Activated naive CD4-positive, alpha-beta T cell (primary cell): ENCODE results near the gene SERPINE2.

Source experiments
- DNase-seq, 4 experiments: peaks; one replicate each; lab custom pipeline; 2025; lab: John Stamatoyannopoulos, UW

The SERPINE2 gene

DNA sequence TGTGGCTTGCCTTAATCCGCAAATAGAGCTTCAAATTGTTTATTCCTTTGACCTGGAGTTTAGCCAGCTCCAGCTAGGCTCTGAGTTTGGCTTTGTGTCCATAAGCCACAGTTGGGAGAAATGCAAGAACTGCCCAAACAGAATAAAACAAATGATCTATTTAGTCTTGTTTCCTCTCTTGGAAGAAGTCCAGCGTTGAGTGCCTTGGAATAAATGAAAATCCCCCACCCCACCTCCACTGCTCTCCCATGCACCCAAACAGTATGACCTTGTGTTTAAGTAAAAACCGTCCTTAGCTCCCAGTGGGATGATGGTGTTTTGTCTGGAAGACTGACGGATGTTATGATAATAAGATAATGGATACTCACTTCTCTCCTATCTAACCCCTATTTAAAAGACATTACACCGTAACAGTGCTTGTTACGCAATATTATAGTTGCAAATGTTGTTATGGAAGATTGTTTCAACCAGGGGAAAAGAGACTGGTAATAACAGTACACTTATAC lies 3.2 kb upstream of the SERPINE2 start:
- DNase-seq = no peak

DNA sequence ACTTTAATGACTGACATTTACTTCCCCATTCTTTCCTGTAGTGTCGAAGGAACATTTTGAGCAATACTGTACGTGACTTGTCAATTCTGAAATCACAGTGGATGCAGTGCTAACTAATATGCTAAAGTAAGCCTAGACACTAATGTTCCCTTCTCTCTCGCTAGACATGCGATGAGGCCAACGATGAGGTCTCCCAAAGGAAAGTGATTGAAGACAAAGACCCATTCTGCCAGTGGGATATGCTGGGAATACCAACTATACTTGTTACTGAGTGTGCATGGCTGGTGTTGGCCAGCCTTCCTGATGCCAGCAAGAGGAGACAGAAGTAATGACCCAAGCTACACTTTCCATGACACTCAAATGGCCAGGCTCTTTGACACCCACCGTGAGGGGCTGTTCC lies 2.5 kb upstream of the SERPINE2 start:
- no peak for DNase-seq

DNA sequence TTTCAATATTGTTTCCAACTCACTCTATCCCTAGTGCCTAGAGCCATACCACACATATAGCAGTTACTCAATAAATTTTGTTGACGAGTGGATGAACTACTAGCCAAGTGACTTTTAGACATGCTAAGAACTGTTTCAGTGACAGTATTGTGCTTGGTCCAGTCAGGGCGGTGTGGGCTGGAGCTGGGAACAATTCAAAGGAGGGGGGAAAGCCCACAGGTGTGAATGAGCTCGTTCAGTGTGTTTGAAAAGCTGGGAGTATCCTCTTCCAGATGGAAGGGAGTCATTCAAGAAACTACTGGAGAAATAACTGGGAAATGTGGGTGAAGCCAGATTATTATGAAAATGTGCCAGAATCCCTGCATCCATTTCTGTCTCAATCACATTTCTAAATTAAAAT lies 1.7 kb upstream of the SERPINE2 start:
- no peak for DNase-seq

DNA sequence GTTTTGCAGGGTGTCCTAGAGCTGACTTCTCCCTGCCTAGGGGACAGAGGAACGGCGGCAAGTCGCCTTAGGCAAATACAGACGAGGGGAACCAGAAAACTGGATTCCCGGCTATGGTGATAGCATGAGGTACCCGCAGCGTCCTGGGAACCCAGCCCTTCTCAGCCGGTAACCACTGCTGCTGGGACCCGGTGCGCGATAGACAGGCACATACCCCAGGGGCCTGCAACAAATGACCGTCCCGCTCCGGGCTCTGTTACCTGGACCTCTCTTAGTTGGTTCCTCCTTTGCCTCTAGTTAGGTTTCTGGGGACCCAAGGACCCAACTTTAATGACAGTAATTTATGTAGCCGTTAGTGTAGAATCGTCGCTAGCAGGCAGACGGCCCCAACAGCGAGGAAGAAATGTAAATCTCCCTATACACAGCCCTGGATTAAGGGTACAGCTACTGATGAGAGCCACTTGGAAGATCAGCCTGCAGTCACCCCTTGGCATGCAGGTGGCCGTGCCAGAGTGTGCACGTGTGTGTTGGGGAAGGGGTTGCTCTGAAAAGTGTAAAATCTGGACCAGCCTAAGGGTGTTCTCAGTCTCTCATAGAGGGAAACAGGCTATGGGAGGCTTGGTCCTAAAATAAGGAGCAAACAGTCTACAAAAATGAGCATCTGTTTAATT lies 819 bp upstream of the SERPINE2 start:
- no peak for DNase-seq

DNA sequence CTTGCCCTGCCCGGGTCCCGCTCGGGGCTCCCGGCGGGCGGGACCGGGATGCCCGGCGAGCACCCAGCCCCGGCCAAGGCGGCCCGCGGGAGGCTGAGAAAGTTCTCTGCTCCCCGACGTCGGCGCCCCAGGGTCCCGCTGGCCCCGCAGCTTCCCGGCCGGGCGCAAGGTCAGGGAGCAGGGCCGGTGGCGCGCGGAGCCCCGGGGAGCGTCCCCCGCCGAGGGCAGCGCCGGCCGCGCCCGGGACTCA lies 331 bp downstream of the SERPINE2 start:
- no peak for DNase-seq

DNA sequence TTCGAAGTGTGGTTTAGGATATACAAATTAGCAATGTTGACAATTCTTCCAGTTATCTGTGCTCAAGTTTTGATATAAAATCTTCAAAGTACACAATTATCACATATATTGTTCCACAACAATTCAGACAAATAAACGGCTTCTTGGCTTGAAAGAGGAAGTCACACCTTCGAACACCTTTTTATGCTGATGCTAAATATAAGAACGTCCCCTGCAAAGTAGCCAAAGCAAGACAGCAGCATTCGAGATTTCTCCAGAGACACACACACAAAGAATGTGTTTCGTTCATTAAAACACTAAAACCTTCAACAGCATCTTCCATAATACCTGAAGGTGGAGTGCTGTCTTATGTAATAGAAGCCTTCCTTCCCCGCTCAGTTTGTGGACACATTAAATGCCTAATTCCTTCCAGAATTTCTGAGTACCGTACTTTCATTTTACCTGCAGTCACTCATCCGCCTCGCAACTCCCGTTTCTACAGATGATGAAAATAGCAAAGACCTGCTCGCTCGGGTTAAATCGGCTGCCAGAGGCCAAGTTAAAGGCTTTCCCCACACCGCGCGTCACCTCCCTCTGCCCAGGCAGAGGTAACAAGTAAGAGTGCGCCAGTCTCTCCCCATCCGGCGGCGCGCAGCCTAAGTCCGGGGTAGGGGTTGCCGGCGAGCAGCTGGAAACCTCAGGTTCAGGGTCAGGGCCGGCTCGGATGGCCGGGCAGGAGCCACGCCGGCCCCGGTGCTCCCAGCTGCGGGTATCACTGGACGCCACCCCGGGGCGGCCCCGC lies 847 bp downstream of the SERPINE2 start:
- peak; percentile 9 to 44 (median 14) for DNase-seq

DNA sequence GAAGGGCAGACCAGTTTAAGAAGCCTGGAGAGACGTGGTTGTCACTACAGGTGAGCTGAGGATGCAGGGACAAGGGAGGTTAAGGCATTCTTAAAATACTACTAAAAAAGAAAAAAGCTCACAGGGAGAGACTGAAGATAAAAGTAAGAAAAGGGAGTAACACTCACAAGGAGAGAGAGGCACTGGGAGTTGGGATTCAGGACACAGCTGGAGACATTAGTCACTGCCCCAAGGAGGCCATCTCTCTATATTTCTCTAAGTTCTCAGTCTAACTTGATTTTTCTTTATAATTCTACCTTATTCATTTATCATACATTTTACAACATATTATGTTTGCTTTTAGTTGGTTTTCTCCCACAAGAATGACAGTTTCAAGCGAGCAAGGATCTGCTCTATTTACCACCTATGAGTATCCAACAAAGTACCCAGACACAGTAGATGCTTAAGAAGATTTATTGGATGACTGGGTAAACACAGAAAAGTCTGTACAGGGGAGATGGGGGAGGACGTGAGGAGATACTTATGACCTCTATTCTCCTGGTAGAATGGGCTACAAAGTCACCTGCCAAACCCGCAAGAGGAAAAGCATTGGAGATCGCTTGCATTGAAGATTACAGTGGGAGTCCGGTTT lies 2.2 kb downstream of the SERPINE2 start:
- DNase-seq = no peak

DNA sequence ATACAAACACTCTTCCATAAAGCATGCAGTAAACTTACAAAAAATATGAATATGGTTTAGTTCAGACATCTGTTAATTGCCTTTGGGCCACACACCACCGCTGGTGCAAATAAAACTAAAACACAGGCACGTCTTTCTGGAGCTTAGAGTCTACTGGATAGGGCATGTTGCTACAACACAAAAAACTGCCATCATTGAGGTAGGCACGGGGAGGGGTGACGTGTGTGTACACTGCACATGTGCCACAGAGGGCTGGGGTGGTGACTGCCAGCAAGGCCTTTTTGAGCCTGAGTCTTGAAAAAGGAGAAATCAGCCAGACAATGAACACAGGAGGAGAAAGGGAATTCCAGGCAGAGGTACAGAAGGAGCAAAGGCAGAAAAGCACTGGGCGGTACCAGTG lies 5.1 kb downstream of the SERPINE2 start:
- no peak for DNase-seq

DNA sequence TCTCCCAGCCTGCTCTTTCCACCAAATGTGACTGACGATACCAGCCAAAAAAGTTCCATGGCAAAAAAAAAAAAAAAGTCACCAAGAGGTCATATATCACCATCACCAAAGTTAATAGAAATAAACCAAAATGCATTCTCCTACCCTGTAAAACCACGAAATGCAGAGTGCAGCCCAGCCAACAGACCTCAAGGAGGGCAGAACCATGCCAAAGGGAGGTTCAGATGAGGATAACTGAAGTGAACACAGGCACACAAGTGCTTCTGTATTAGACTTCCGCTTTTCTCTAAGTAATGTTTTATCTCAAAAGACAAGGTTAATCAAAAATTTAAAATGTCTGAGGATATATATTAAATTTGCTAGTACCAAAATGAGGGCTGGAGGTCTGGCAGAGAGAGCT lies 5.5 kb downstream of the SERPINE2 start:
- no peak for DNase-seq

DNA sequence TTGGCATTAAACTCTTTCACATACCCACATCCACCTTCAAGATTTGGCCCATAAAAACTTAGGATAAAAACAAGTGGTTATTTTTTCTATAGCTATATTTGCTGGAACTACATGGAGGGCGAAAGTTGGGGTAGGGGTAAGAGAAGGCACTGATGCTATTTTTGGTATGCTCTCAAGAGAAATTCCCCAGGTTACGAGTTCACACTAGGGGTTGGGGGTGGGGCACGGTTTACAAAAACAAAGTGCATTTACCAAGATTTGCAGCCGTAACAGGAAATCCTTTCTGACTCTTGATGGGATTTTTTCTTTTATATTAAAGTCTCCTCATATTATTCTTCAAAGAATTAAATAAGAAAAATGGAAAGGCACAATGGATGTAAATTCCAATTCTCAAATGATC lies 6.8 kb downstream of the SERPINE2 start:
- peak in 1 of 4 experiments; percentile 18 for DNase-seq

DNA sequence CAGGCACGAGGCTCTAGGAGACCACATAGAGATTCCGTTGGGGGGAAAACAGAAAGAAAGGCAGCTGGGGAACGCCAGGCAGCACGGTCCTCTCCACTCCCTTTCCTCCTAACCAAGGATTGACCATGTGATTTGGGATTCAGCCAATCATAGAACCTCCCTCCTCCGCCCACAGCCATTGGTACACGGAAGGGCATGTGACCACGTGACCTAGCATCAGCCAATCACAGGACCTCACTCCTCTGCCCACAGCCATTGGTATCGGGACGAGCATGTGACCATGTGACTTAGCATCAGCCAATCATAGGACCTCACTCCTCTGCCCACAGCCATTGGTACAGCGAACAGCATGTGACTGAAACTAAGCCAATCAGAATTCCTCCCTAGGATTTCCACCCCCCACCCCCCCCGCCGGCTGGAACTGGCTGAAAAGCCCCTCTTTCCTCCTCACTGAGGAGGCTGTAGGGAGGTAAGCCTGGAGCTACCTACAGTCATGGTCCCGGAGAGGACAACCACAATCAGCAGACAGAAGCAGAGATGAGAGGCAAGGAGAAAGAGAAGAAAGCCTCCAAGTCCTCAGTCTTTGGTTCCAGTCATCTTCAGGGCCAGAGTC lies 7.6 kb downstream of the SERPINE2 start:
- no peak for DNase-seq

DNA sequence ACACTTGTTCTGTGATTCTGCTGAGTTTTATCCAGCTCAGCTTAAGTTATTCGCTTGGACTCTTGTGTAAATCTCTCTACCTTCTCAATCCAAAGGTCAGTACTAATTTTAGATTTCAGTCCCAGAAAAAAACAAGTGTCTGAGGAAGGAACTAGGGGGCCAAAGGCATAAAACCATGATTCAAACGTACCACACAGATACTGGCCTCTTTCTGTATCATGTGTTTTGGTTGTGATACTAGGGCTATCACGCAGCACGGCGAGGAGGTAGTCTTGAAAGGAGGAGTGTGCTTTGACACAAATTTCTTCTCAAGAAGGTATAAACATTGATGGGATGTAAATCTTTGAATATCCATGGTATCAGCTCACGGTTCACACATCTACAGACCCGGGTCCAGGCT lies 8.3 kb downstream of the SERPINE2 start:
- DNase-seq = no peak

DNA sequence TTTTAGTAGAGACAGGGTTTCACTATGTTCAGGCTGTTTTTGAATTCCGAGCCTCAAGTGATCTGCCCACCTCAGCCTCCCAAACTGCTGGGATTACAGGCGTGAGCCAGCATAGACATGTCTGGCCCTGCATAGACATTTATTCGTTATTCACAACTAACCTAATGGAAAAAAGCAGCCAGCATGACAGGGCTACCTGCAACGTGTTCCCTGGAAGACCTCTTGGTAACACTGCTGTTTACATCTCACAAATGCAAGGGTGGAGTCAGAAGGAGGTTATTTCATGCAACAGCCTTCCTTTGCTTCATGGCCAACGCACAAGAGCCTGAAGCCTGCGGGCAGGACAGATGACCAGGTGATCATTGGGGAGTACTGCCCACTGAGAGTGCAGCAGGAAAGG lies 9.2 kb downstream of the SERPINE2 start:
- DNase-seq = no peak

DNA sequence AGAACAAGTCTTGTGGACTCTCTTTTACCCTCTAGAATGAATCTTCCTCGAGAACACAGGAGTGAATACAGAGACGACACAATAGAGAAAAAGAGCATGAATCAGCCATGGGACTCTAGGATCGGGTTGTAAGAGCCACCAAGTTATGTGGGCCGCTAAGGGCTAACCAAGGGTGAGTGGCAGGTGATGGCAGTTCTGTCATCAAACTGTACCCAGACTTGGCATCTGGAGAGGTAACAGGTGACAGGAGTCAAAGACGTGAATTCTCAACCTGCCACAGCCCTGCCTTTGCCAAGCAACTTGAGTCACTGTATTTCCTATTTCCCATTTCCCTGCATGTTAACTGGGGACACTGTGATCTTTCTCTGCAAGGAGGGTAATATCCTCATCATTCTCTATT lies 11.2 kb downstream of the SERPINE2 start:
- no peak for DNase-seq

DNA sequence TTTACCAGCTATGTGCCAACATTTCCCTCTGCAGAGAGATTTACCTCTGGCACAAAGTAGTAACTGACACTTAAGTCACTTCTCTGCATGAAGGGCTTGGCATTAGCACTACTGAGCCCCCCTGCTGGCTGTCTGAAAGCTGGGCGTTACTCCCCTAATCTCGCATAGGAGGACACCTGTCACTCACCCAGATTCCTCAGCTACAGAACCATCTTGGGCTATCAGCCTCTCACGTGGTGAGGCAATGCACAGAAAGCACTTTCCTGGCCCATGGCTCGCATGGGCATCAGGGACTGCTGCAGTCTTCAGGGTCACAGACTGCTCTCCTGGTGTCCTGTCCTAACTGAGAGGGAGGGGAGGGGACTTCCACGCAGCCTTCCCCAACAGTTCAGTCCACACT lies 12.0 kb downstream of the SERPINE2 start:
- DNase-seq = no peak

DNA sequence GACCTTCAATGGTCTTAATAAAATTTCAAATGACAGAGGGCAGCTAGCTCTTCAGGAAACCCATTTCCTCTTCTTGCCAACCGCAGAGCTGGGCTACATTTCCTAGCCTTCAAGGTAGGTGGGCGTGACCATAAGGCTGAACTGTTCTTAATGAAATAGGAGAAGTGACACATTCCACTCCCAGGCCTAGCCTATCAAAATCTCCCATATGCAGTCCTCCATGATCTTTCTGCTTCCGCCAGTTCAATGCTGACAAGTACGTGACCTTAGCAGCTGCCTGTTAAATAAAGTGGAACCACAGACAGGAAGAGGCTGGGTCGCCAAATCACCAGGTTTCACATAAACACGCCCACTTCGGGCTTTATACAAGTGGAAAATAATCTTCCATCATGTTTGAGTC lies 13.2 kb downstream of the SERPINE2 start:
- peak in 2 of 4 experiments; percentile 11 to 16 for DNase-seq

DNA sequence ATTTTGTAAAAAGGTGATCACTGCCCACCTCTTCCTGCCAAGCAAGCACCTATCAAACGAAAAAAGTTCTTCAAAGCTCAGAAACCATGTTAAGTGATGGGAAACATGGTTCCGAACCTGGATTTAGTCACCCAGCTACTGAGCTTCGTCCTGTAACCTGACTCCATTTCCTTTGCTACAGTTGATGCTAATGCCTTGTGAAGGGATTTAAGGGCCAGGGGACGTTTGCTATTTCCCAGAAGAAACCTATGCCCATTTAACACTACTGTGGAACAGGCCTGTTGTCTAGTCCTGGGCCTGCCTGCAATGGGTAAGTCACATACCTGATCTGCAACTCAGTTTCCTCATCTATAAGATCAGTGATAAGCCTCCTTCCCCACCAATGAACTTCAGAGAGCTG lies 14.8 kb downstream of the SERPINE2 start:
- no peak for DNase-seq

DNA sequence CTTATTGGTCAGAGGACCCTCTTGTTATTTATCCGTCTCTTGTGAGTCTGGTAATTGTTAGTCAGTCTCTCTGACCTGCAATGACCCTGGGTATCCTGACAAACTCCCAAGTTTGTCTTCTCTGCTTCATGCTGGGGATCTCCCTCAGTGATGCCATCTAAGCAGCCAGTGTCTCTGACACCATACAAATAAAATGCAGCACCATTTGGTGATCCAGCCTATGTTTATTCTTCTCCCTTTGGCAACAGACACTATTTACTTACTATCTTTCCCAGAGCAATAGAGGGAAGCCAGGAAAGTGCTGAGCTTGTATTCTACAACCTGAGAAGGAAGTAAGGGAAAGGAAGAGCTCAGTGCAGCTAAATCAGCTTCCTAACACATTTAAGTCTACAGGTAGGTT lies 15.9 kb downstream of the SERPINE2 start:
- no peak for DNase-seq

DNA sequence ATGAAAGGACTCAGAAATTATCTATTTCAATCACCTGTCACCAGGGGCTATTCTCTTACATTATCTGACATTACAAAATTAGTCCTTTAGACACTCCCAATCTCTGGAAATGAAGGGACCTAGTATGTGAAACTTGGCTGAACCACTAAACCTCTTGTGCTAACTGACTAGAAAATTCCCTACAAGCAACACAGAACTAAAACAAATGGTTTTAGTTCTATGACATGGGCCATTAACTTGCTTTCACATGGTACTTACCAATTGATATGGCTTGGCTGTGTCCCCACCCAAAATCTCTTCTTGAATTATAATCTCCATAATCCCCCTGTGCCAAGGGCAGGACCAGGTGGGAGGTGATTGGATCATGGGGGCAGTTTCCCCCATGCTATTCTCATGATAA lies 16.6 kb downstream of the SERPINE2 start:
- DNase-seq = no peak

DNA sequence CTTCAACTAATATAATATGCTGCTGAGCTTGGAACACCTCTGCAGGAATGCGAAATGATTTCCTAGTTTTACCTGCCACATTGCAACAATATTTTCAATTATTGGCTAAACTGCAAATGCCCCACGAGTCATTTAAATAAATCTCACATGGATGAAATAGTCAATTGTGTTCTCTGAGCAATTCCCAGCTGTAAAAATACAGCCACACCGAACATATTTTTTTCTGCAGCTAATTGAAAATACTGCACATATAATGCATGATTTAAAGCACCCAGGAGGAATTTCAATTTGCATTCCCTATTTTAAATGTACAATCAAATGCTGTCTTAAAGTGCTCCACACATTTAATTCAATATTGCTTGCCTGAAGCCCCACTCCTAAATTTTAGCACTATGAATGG lies 18.6 kb downstream of the SERPINE2 start:
- no peak for DNase-seq

DNA sequence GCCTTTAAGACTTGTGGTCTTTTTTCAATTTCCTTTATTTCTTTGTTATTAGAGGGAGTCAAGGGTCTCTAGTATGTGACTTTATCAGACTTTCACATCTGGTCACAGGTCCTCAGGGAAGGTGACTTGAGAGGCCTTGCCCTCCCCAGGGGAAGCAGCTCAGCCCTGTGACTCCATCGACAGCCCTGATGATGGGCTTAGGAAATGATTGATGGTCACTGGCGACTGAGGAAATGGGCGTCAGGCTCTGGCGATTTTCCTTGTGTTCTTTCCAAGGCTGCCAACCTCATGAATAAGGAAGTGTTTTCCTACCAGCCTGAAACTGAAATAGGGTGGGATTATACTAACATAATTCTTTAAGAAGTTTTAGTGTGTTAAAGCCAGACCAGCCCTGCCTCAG lies 21.1 kb downstream of the SERPINE2 start:
- DNase-seq = no peak

DNA sequence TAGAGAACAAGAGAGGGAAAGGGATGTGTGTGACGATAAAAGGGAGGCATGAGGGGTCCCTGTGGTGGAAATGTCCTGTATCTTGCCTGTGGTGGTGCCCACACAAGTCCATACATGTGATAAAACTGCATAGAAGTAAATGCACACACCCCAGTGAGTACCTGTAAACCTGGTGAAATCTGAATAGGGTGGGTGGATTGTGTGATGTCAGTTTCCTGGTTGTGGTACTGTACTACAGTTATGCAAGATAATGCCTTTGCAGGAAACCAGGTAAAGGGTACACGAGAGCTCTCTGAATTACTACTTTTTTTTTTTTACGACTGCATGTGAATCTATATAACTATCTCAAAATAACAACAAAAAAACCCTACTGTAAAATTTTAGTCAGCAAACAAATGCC lies 22.1 kb downstream of the SERPINE2 start:
- no peak for DNase-seq

DNA sequence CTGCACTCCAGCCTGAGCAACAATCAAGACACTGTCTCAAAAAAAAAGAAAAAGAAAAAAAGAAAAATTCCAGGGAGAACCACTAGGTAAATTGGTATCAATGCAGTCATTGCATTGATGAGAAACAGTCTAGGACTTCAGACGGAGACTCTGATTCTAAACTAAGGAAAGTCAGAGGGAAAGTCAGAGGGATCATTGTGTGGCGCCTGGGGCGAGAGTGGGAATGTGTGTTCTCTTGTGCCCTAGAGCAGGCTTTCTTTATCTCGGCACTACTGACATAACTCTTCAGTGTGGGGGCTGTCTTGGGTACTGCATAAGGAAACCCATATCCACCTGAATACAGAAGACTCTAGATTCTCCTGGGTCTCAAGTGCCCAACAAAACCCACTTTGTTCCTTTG lies 24.8 kb downstream of the SERPINE2 start:
- DNase-seq = no peak
